NCI-H2171 treated with DMSO at 0.1 percent for 48 hours (cell line): ENCODE results near the gene SPATA12.

Source experiments
- DNase-seq: peaks from one replicate; lab custom pipeline; 2025; lab: John Stamatoyannopoulos, UW

The SPATA12 gene

DNA sequence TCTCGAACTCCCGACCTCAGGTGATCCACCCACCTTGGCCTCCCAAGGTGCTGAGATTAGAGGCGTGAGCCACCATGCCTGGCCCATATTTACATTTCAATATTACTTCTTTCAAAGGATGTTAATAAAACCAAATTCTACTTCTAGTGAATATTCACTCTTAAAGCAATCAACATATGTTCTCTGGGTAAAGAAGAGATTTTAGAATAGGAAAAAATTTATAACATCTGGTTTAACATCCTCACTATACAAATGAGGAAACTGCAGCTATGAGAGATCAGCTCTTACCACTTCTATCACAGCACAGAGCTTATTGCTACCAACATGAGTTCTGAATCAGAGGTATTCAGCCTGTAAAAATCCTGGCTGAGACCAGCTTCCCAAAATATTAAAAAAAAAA is 56.0 kb downstream of the SPATA12 start:
- DNase-seq: no peak

- DNase-seq: no peak
Observed at GRCh38 chr3:57118254-57118653, 57.8 kb downstream of the SPATA12 start.

DNA sequence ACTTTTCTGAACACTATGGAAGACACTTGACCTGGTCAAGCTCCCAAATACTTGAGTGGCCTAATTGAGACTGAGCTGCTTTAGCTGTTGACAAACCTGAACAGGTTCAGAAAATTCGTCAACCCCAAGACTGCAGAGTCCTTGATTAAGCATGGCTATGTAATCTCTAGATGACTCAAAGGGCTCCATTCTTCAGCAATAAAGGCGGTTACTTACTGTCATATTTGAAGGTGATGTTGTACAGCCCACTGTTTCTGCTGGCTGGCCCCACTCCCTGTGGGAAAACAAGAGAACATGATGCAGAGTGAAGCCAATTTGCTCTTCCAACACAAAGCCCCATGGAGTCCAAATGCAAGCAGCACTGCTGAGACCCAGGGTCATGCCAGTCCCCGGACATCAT is 59.6 kb downstream of the SPATA12 start:
- DNase-seq: no peak

GRCh38 chr3:57120451-57121174 is 60.1 kb downstream of the SPATA12 start:
- DNase-seq: no peak
